NCI-H2081 treated with DMSO at 0.1 percent for 48 hours (cell line): ENCODE data around the gene ATP1B2.
"Not testable (repeated sequence)": the region's sequence is repeated elsewhere in the genome, so short reads cannot be mapped to it uniquely, and the experiment has no call there.

ENCODE experiments used
- DNase-seq: peaks from one replicate; lab custom pipeline; 2025; lab: John Stamatoyannopoulos, UW

Gene ATP1B2

DNA sequence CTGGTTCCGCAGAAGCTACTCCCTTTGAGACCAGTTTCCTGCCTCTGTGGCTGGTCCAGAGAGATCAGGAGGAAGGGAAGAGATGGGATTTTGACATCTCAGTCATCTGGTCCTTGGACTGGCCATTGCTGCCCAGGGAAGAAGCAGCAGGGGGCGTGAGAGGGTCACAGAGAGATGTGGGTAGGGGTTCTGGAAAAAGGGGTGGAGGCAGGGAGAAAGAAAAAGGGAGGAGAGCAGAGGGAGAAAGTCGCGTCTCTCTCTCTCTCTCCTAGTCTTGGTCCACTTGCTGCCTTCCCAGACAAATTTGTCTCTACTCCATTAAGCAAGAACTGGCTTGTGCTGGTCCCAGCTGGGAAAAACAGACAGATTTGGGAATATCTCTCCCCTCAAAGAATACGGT is 16.3 kb upstream of the ATP1B2 start:
- no peak for DNase-seq

DNA sequence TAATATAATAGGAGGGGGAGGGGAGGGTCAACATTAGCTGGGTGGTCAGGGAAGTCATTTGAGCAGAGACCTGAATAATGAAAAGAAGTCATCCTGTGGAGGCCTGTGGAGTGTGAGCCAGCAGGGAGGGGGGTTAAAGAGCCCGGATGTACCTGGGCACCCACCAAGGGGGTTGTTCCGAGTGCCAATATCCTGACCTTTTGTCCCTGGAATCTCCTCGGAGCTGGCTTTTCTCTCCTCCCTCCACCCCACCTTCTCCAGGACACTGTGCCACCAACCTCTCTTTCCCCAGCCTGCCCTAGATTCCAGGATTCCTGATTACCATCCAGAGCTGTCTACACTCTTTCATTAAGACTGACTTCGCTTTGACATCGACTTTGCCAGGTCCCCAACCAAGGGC is 14.6 kb upstream of the ATP1B2 start:
- no peak for DNase-seq

DNA sequence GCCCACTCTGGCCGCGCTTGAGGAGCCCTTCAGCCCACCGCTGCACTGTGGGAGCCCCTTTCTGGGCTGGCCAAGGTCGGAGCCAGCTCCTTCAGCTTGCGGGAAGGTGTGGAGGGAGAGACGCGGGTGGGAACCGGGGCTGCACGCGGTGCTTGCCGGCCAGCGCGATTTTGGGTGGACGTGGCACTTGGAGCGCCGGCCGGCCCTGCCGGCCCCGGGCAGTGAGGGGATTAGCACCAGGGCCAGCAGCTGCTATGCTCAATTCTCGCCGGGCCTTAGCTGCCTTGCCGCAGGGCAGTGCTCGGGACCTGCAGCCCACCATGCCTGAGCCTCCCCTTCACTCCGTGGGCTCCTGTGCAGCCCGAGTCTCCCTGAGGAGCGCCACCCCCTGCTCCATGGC is 9.9 kb upstream of the ATP1B2 start:
- DNase-seq: no peak

DNA sequence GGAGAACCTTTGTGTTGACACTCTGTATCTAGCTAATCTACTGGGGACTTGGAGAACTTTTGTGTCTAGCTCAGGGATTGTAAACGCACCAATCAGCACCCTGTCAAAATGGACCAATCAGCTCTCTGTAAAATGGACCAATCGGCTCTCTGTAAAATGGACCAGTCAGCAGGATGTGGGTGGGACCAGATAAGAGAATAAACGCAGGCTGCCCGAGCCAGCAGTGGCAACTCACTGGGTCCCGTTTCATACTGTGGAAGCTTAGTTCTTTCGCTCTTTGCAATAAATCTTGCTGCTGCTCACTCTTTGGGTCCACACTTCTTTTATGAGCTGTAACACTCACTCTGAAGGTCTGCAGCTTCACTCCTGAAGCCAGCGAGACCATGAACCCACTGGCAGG is 9.1 kb upstream of the ATP1B2 start:
- not testable (repeated sequence) for DNase-seq

DNA sequence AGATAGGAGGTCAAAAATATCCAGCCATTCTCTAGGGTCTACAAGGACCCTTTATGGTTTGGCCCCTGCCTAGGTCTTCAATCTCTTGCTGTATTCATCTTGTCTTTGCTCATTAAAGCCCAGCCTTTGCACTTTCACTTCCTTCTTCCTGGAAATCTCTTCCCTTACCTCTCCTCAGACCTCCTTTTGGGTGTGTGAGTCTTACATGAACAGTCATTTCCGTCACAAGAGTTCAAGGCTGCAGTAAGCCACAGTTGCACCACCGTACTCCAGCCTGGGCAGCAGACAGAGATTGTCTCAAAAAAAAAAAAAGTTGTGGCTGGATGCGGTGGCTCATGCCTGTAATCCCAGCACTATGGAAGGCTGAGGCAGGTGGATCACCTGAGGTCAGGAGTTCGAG is 6.0 kb upstream of the ATP1B2 start:
- no peak for DNase-seq

DNA sequence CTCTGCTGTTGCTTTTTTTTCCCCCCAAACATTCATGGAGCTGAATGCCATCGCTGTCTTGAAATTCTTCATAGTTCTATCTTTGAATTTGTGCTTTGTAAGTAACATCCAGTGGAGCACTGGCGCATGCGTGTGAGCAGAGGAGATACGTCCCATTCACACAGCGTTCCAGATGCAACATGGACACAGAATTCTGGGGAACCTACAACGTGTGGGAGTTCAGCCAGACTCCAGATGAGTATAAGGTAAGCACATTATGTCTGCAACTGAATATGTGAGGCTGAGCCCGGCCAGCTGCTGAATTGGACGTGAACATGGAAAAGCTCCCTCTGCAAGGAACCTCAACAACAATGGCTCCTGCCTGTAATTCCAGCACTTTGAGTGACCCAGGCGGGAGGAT is 4.3 kb upstream of the ATP1B2 start:
- DNase-seq: no peak

DNA sequence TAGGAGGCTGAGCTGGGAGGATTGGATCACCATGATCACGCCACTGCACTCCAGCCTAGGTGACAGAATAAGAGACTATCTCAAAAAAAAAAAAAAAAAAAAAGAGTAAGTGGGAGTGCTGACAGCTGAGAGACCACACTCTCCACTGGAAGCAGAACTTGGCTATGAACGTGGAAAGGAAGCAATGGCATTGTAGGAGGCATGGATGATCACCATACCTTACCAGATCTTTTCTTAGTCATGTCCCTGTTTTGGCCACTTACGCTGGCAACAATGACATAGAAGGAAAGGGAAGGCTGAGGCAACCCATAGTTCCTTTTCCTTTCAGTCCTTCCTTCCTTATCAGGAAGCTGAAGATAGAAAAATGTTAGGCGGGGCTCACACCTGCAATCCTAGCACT is 3.7 kb upstream of the ATP1B2 start:
- no peak for DNase-seq

DNA sequence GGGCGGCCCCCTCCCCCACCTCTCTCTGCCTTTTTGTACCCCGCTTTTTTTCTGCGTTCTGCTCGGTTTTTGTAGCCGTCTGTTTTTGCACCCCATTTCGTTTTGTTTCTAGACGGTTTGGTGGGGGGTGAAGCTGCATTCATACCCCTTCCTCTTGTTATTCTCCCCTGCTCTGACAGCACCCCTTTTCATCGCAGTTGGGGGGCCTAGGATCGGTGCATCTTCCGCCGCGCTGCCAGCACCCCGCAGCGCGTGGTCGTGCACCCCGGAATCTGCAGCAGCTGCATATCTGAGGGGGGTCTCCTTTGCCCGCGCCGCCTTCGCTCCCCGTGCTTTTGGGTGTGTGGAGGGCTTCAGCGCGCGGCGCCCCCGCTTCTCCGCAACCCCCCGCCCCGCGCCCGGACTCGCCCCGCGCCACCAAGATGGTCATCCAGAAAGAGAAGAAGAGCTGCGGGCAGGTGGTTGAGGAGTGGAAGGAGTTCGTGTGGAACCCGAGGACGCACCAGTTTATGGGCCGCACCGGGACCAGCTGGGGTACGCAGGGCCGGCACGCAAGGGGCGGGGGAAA is 455 bp downstream of the ATP1B2 start:
- DNase-seq: no peak

DNA sequence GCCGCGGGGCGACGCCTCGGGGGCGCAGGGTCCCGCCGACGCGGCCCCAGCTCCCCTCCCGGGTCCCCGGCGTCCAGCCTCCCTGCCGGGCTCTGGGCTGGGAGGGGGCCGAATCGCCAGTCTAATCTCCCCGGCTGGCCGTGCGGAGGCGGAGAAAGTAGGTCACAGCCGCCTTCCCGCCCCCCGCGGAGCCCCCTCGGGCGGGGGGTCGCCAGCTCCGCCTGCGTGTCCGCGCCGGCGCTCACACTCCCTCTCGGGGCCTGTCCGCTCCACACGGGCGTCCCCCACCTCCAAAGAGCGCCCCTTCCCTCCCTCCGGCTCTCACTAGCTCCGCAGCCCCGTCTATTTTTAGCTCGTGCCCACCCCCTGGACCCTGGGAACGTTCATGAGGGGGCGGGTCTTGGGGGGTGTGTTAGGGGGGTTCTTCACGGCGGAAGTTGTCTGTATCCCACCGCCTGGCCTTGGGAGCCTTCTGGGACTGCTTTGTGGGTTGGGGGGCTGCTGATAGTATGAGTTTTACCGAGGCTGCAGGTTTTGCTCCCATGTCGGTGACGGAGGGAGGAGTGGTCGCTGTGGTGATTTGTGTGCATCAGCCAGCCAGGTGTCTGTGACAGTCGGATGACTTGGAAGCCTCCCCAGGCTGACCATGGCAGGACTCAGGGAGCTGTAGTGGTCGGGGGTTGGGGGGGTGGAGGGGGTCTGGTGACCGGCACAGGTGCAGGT is 1.1 kb downstream of the ATP1B2 start:
- DNase-seq: no peak

DNA sequence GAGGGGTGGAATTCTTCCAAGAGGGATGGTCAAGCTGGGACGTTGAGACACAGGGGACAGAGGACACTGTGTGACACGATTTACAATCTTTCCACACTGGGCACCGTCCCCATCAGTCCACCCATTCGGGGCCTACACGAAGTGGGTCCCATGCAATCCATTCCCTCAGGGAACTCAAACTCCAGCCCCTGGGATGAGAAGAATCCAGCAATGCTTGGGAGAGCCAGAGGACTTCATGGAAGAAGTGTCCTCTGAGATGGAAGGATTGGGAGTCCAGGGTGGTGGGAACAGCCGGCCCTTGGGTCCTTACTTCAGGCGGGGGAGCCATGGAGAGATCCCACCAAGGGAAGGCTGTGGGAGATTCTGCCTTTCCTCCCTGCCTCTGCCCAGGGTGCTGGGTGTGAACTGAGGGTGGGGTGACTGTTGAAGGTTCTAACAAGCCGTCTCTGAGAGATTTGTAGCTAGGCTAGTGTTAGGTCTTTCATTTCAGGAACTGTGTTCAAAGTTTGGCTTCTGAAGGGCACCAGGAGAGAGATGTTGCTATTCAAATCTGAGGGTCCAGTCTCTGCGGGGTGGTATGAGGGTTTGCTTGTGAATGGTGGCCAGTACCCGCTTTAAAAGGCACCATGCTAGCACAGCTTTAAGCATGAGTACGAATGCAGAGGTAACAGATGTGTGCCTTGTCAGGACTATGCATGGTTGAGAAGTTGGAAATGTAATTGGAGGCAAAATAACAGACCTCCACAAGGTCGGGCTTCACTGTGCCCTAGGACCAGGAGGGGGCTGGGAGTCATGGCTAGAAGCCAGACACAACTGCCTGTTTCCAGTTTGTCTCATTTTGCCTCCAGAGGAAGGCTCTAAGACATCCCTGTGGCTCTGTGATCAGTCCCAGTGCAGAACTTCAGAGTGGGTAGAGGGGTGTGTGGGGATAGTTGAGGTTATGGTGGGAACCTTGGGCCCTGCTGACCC is 1.9 kb downstream of the ATP1B2 start:
- no peak for DNase-seq

DNA sequence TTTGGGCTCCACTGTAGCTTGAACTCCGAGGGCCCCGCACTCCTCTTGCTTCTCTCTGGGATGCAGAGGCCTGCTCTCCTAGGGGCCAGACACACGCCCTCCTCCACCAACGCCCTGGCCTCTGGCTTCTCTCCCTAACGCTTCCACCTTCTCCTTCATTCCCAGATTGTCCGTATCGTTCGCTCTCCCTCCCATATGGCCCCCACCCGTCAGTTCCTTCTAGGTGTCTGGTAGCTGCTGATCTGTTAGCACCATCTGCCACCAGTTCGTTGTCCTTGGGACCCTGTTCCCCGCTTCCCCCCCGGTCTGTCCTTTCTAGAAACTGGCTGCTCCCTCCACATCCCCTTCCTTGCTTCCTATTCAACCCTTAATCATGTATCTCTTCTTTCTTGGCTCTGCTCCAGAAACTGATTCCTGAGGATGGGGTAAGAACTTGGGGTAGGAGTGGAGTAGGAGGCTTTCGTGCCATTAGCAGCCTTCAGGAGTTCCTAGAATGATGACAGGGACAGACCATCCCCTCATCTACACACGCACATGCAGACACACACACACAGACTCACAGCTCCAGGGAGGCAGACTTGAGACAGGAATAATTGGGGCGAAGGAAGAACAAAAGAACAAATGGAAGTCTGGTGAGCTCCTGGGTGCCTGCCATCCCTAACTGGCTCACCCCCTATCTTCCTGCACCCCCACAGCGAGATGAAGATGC is 4.3 kb downstream of the ATP1B2 start:
- DNase-seq: no peak

DNA sequence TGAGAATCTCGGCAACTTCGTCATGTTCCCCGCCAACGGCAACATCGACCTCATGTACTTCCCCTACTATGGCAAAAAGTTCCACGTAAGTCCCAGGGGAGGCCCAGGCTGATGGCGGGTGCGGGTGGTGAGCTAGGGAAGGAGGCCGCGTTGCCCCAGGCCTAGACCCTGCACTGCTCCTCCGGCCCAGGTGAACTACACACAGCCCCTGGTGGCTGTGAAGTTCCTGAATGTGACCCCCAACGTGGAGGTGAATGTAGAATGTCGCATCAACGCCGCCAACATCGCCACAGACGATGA is 4.8 kb downstream of the ATP1B2 start:
- no peak for DNase-seq

DNA sequence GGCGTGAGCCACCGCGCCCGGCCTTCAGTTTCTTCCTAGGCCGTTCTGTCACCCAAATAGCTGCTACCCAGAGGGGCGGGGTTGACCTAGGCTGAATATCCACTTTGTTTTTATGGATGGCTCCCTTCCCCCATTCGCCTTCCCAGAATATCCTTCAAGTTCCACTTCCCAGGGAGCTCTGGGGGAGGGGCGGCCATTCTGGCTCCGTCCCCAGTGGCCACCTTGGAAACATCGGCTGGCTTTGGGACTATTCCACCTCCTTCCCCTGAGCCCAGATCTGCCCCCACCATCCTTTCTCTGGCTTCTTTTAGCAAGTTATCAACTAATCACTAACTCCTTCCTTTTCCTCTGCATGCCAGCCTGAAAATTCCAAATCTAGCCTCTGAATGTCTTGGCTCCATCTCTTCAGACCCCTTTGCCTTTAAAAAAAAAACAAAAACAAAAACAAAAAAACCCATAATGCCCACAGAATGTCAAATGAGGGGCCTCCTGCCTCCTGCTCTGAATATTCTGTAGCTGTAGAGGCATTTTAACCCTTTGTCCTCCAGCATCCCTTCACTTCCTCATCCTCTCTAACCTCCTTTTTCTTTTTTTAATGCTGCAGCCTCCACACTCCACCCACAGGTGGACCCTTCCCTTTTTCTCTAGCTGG is 6.4 kb downstream of the ATP1B2 start:
- no peak for DNase-seq

DNA sequence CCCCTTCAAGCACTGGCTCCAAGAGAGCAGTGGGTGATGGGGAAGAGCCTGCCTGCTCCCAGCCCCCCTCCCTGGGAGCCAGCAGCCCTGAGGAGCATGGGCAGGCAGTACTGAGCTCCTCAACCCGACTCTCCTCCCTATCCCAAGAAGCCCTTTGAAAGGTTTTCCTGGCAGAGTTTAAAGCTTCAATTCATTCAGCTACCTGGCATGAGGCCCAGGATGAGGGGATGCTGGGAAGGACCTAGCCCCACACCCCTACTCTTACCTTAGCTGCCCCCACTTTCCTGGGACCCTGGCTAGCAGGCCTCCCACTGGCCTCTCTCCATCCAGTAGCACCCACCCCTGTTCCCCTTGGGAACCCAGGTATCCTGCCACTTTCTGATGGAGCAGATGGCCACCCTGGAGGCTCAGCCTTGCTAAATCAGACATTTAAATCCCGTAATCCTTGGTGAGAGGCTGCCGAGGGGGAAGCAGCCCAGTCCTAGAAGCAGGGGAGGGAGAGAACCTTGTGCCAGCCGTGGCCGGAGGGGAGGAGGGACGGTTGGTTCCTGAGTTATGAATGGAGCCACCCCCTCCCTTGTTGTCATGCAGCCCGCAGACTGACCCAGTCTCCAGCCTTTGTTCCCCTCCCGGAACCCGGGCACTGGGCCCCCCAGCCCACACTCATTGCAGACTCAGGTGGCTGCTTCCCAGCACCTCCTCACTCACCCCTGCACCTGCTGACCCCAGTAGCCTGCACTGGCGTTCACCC is 17.1 kb downstream of the ATP1B2 start:
- DNase-seq: no peak

DNA sequence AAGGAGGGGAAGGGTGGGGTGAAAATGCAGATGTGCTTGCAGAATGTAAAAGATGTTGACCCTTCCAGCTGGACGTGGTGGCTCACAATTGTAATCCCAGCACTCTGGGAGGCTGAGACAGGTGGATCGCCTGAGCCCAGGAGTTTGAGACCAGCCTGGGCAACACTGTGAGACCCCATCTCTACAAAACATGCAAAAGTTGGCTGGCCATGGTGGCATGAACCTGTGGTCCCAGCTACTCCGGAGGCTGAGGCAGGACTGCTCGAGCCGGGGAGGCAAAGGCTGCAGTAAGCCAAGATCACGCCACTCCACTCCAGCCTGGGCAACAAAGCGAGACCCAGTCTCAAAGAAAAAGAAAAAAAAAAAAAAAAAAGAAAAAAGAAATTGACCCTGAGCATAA is 17.8 kb downstream of the ATP1B2 start:
- DNase-seq: no peak

DNA sequence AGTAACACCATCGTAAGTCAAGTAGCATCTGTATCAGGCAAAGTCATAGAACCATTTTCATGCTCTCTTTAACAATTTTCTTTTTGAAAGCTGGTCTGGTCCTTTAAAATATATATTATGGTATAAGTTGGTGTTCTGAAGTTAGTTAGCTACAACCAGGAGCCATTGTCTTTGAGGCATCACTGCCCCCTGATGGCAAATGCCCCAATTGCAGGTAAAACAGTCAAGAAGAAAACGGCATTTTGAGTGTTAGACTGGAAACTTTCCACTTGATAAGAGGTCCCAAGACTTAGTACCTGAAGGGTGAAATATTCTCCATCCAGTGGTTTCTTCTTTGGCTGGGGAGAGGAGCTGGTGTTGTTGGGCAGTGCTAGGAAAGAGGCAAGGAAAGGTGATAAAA is 22.5 kb downstream of the ATP1B2 start:
- DNase-seq: no peak

DNA sequence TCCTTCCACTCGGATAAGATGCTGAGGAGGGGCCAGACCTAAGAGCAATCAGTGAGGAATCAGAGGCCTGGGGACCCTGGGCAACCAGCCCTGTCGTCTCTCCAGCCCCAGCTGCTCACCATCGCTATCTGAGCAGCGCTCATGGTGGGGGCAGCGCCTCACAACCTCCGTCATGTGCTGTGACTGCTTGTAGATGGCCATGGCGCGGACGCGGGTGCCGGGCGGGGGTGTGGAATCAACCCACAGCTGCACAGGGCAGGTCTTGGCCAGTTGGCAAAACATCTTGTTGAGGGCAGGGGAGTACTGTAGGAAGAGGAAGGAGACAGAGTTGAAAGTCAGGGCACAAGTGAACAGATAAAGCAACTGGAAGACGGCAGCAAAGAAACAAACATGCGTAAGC is 24.2 kb downstream of the ATP1B2 start:
- DNase-seq: no peak

DNA sequence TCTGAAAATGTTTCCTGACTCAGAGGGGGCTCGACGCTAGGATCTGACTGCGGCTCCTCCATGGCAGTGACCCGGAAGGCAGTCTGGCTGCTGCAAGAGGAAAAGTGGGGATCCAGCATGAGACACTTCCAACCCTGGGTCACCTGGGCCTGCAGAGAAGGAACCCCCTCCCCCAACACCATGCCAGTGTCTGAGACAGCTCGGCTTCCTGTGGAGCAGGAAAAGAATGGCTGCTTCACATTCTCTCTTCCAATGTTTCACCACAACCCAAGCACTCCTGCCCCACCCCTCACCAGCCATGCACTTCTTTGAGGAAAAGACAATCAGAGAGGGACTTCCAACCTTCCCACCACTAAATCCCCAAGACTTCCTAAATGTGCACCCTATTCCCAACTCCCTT is 25.8 kb downstream of the ATP1B2 start:
- no peak for DNase-seq

DNA sequence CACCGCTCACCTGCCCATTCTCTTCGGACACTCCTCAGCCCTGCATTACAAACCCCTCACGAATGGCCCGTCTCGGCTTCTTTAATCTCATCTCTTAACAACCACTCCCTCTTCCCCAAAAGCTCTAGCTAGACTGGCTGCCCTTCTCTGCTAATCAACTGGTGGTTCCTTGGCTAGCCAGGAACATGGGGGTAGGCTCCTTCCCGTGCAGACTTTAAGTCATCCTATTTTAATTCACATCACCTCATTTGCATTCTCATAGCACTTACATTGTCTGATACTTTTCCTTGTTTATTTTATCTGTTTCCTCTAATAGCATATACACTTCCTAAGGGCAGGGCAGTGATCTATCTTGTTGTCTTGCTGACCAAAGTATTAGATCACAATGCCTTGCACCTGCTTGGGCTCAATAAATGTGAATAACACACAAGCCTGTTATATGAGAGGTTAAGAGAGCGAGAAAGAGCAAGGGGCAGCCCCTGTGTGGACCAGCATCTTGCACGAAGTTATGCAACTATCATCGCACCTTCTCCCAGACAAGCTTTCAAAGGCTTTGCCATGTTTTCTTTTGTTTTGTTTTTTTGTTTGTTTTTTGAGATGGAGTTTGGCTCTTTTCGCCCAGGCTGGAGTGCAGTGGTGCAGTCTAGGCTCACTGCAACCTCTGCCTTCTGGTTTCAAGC is 26.8 kb downstream of the ATP1B2 start:
- DNase-seq: no peak

DNA sequence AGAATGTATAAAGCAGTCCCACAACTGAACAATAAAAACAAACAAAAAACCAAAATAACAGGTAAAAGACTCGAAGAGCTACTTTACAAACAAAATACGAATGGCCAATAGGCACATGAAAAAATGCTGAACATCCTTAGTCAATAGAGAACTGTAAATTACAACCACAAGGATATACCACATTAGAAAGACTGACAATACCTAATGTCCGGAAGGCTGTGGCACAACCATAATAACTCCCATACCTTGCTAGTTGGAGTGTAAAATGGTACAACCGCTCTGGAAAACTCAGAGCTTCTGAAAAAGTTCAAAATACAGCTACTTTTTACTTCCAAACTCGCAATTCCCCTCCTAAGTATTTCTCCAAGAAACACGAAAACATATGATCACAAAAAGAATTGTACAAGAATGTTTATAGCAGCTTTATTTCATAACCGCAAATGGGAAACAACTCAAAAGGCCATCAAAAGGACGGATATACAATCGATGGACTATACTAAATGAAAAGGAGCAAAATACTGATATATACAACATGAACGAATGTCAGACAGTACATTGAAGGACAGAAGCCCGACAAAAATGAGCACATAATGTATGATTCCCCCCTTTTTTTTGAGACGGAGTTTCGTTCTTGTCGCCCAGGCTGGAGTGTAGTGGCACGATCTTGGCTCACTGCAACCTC is 34.3 kb downstream of the ATP1B2 start:
- no peak for DNase-seq
